GM18517 (cell line): Measurements from ENCODE around the gene B4GALNT4.
A peak's percentile ranks its signal among the peaks of the same experiment; 100 is the strongest.
"Not testable (repeated sequence)": the region's sequence is repeated elsewhere in the genome, so short reads cannot be mapped to it uniquely, and the experiment has no call there.

Experiments
- ATAC-seq: cut with Tn5 transposase; IDR thresholded peaks from one replicate; pipeline ENCODE4 v1.9.1; 2021; ENCODE audit warnings: mild to moderate bottlenecking, moderate library complexity; ENCODE audit not compliant: unreplicated experiment

The B4GALNT4 gene

GRCh38 chr11:391117-392017 is 22.1 kb downstream of the B4GALNT4 start:
- no peak for ATAC-seq

DNA sequence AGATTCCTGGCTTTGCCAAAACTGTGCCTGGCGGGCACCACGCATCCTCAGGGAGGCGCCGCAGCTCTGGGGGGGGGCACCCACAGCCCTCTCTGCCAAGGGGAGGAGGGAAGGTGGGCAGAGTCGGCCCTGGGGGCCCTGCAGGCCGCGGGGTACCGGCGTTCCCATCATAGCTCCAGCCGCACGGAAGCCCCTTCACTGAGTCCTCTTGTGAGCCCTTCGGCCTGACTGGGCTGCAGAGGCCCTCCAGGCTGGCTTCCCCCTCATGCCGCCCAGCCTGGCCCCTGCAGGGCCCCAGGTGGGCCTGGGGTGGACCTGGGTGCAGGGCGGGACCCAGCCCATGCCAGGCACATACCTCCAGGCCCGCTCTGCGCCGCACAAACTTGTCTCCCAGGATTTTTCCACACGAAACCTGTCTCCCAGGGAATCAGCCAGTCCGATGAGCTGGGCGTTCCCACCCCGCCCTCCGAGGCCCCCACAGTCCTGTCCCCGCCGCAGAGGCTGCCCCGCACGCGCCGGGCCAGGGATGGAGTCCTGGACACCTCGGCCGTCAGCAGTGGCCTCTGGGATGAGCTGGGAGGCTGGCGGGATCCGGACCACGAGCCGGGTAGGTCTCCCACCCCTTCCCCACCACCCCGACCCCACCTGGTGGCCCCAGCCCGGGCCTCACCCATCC is 22.9 kb downstream of the B4GALNT4 start:
- ATAC-seq: no peak

GRCh38 chr11:393219-394033 is 24.1 kb downstream of the B4GALNT4 start:
- no peak for ATAC-seq

- no peak for ATAC-seq
Observed at GRCh38 chr11:394034-394857, 24.9 kb downstream of the B4GALNT4 start, which contains the start of gene PKP3. Gene PKP3, plus strand, starts transcription at chr11:394209. Its CDS starts 84 bp downstream, at chr11:394293.

DNA sequence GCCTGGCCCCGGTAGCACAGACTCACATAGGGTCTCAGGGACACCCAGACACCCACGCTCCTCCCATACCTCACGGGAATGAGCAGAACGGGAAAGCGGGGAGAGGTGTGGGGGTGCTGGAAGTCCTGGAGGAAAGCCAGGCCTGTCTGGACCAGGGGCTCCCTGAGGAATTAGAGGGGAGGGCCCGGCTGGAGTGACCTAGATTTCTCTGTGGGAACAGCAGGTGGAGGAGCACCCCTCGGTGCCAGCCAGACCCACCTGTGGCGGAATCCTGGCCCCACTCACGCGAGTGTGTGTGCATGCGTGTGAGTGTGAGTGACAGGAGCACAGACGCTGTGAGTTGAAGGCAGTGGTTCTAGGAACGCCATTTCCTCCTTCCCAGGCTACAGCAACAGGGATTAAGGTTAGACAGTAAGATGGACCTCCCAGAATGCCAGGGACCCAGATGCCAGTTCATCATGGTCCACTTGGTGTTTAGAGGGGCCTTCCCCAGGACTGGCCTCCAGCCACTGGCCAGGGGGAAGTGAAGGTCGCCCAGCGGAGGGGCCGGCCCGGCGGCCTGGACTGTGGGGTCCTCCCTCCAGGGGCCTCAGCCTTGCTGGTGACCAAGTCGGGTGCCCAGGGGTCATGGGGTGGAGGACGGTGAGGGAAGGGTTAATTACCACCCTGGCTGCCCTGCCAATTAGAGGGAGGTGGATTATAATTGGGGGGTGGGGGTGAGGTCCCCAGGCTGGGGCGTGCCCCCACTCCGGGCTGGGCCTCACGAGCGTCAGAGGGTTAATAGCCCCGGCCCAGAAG is 25.8 kb downstream of the B4GALNT4 start:
- no peak for ATAC-seq

GRCh38 chr11:395866-396265 is 26.6 kb downstream of the B4GALNT4 start:
- ATAC-seq: no peak

DNA sequence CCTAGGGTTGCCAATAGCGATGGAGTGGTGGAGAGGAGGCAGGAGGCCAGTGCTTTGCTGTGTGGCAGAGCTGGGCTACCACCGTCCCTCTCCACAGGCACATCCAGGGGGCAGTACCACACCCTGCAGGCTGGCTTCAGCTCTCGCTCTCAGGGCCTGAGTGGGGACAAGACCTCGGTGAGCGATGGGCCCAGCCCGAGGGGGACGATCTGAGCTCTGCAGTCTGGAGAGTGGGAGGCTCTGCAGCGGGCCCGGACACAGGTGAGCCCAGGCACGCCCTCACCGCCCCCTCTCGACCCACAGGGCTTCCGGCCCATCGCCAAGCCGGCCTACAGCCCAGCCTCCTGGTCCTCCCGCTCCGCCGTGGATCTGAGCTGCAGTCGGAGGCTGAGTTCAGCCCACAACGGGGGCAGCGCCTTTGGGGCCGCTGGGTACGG is 27.2 kb downstream of the B4GALNT4 start:
- peak; percentile 35 for ATAC-seq

DNA sequence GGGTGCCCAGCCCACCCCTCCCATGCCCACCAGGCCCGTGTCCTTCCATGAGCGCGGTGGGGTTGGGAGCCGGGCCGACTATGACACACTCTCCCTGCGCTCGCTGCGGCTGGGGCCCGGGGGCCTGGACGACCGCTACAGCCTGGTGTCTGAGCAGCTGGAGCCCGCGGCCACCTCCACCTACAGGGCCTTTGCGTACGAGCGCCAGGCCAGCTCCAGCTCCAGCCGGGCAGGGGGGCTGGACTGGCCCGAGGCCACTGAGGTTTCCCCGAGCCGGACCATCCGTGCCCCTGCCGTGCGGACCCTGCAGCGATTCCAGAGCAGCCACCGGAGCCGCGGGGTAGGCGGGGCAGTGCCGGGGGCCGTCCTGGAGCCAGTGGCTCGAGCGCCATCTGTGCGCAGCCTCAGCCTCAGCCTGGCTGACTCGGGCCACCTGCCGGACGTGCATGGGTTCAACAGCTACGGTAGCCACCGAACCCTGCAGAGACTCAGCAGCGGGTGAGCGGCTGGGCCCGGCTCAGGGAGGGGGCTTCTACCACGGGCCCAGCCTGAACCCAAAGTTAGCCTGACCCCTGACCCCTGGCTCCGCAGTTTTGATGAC is 27.7 kb downstream of the B4GALNT4 start:
- peak; percentile 56 for ATAC-seq

GRCh38 chr11:398826-399225 is 29.5 kb downstream of the B4GALNT4 start:
- ATAC-seq: no peak

DNA sequence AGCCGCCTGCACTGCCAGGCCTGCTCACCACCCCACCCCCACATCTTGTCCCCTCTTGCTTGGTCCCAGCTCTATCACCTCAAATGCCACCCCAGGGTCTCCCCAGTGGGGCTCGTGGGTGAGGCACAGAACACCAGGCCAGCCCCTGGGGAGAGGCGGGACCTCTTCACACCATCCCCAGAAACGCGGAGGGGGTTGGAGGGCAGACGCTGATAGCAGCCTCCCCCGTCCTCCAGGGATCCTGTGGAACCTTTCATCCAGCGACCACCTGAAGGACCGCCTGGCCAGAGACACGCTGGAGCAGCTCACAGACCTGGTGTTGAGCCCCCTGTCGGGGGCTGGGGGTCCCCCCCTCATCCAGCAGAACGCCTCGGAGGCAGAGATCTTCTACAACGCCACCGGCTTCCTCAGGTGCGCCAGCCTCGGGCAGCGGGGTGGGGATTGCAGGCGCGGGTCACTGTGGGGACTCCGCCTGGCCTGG is 30.5 kb downstream of the B4GALNT4 start:
- no peak for ATAC-seq

GRCh38 chr11:400241-400689 is 31.0 kb downstream of the B4GALNT4 start:
- no peak for ATAC-seq

DNA sequence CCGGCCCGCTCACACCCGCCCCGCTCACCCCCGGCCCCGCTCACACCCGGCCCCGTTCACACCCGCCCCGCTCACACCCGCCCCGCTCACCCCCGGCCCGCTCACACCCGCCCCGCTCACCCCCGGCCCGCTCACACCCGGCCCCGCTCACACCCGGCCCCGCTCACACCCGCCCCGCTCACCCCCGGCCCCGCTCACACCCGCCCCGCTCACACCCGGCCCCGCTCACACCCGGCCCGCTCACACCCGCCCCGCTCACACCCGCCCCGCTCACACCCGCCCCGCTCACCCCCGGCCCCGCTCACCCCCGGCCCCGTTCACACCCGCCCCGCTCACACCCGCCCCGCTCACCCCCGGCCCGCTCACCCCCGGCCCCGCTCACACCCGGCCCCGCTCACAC is 31.9 kb downstream of the B4GALNT4 start:
- ATAC-seq: not testable (repeated sequence)

DNA sequence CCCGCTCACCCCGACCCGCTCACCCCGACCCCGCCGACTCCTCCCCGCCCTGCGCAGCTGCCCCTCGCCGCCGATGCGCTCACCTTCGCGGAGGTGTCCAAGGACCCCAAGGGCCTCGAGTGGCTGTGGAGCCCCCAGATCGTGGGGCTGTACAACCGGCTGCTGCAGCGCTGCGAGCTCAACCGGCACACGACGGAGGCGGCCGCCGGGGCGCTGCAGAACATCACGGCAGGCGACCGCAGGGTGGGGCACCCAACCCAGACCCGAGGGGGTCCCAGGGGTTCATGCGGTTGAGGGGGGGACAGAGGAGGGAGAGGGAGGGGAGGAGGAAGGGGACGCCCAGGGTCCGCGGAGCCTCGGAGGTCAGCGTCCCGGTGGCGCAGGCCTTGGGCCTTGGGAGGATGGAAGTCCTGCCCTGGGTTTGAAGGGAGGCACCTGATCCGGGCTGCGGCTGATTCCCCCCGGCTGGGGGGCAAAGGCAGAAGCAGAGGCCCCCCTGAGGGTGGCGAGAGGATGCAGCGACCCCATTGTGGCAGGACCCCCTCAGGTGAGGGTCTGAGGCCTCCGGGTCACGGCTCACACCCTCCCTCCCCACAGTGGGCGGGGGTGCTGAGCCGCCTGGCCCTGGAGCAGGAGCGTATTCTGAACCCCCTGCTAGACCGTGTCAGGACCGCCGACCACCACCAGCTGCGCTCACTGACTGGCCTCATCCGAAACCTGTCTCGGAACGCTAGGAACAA is 33.9 kb downstream of the B4GALNT4 start:
- no peak for ATAC-seq

- no peak for ATAC-seq
Observed at GRCh38 chr11:403761-404431, 34.6 kb downstream of the B4GALNT4 start.

DNA sequence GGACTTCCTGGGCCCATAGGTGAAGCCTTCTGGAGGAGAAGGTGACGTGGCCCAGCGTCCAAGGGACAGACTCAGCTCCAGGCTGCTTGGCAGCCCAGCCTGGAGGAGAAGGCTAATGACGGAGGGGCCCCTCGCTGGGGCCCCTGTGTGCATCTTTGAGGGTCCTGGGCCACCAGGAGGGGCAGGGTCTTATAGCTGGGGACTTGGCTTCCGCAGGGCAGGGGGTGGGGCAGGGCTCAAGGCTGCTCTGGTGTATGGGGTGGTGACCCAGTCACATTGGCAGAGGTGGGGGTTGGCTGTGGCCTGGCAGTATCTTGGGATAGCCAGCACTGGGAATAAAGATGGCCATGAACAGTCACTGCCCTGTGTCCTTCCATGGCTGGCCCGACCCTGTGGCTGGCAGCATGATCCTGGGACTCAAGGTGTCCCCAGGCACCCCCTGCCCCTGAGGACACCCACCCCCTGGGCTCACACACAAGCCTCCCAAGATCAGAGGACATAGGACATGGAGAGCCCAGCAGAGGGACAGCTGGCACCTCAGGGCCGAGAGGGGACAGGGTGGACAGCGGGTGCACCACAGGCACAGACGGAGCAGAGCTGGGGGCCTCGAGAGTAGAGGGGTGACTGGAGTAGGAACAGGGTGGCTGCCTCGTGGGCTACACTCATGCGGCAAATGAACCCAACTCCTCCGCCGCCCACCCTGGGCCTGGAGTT is 35.4 kb downstream of the B4GALNT4 start:
- no peak for ATAC-seq

DNA sequence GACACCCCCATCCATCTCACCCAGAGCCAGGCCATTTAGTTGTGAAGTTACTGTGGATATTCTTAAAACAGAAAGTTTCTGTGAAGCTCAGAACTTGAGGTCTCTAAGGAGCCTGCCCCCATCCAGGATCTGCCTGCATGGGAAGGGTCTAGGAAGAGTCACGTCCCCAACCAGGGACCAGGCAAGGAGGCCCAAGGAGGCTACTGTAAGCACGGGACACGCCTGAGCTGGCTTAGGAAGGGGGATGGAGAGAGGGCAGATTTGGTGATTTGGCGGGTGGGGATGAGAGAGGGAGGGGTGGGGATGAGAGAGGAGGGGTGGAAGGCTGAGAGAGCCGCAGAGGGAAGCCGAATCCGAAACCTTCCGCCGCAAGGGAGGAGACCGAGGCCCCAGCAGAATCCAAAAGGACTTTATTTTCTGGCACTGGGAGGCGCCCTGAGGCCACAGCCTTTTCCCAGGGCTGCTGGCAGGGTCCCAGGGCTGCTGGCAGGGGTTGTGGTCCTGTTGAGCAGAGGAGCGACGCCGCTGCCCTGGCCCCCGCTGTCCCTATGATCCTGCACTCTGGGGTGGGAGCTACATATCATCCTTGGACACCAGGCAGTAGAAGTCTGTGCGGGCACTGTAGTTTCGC is 36.1 kb downstream of the B4GALNT4 start:
- ATAC-seq: no peak
